Transverse colon (tissue), 4 donors: ENCODE results near the gene MYMK.

Source experiments
- POLR2A ChIP-seq: fragments of 450-650 bp; IDR thresholded peaks from one replicate; pipeline ENCODE4 v1.6.1; 2016; ENCODE audit warnings: antibody characterized with exemption, mild to moderate bottlenecking, moderate library complexity
- POLR2AphosphoS5 ChIP-seq, 3 donors: sonication (generic); formaldehyde crosslinking; IDR thresholded peaks; one replicate each; pipeline ENCODE4 v1.6.1; 2016; ENCODE audit warnings: antibody characterized with exemption in 3 of 3
- TF ChIP-seq, protein P1 (sequence below), 5 experiments: fragments of 200-600 bp in 3 of 5; fragments of 450-650 bp in 2 of 5; sonication (generic) in 3 of 5; IDR thresholded peaks; 1 replicate in 2 of 5; 2 replicates in 3 of 5; pipeline ENCODE4 v1.5.1; 2016 to 2017; ENCODE audit warnings: antibody characterized with exemption in 5 of 5, inconsistent platforms in 3 of 5, mild to moderate bottlenecking in 2 of 5, moderate library complexity in 1 of 5

DNA sequence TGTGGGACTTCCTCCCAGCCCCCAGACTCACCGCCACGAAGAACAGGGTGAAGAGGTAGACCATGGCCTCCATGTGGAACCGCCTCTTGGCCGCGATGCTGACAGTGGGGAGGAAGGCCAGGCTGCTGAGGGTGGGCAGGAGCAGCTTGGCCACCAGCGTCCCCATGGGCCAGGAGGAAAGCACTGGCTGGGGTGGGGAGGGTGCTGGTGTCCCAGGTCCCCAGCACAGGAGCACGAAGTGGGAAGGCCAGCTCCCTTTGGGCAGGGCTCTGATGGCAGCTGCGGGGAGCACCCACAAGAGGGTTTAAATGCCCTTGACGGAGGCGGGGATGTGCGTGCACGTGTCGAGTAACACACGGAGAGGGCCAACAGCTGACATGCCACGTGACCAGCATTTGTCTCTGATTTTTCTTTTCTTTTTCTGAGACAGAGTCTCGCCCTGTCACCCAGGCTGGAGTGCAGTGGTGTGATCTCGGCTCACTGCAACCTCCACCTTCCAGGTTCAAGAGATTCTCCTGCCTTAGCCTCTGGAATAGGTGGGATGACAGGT lies at the start of gene MYMK:
- TF ChIP-seq, protein P1, sequence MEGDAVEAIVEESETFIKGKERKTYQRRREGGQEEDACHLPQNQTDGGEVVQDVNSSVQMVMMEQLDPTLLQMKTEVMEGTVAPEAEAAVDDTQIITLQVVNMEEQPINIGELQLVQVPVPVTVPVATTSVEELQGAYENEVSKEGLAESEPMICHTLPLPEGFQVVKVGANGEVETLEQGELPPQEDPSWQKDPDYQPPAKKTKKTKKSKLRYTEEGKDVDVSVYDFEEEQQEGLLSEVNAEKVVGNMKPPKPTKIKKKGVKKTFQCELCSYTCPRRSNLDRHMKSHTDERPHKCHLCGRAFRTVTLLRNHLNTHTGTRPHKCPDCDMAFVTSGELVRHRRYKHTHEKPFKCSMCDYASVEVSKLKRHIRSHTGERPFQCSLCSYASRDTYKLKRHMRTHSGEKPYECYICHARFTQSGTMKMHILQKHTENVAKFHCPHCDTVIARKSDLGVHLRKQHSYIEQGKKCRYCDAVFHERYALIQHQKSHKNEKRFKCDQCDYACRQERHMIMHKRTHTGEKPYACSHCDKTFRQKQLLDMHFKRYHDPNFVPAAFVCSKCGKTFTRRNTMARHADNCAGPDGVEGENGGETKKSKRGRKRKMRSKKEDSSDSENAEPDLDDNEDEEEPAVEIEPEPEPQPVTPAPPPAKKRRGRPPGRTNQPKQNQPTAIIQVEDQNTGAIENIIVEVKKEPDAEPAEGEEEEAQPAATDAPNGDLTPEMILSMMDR (IDR thresholded peaks at IDR 0.05): no peak
- TF ChIP-seq POLR2AphosphoS5 (IDR thresholded peaks at IDR 0.05) (no peak), POLR2A (no peak)
